ENCODE measurements around the gene ARL6IP4. TPM values are rescaled to one million over a fixed set of nuclear protein-coding genes. Genes with fewer than 3 reads are reported as not detected.

ARL6IP4 gene
- total and polyA plus RNA-seq, 2 donors (not counting 1 experiment from before 2014, with no cell fraction given): 145 to 149 TPM

DNA sequence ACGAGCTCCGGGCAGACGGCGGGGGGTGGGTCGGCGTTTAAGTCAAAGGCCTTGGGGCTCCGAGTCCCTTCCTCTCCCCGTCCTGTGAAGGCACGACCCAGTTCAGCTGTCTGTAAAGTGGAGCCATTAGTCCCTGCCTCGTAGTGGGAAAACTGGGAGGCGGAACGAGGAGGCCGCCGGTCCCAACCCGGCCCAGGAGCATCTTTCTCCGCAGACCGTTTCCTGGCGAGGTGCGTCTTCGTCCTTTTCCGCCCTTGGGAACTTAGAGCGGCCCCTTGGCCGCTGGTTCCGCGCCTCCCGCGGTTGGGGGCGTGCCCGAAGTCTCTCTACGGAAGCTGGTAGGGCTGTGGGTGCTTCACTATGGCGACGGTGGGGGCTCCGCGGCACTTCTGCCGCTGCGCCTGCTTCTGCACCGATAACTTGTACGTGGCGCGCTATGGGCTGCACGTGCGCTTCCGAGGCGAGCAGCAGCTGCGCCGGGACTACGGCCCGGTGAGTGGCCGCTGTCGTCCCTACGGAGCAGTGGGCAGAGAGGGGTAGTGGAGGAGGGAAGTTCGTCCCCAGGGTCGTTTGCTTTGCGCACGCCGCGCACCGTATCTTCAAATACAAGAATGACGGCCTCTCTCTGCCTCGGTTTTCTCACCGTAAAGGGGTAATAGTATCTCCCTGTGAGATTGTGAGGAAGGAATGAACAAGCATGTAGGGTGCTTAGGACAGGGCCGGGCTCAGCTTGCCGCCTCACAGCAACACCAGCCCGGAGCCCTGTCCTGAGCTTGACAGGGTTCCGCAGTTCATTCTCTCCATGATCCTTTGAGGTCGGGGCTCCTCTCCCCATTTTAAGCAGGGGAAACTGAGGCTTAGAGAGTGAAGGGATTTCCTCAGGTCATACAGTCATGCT is 5.3 kb upstream of the ARL6IP4 start, which contains the start of gene OGFOD2:
OGFOD2 (plus strand) TSS at position 353 of the 898 bp plus-strand sequence; CDS start at position 361, 8 bp downstream.
- Histone ChIP-seq H3K9ac (ENCODE audit: insufficient read depth, low read length) (peak within 1 kb of the TSS; percentile 77), H2AFZ (ENCODE audit: low read length) (peak within 1 kb of the TSS; percentile 81), H3K79me2 (ENCODE audit: control insufficient read depth, insufficient read depth, low read length) (peaks cover 17% of the 10 kb centered on the region), H3K4me3 (replicated peaks in 1 of 4; ENCODE audit: control extremely low read depth in 1 of 4, insufficient read depth in 1 of 4, low read depth in 3 of 4, low read length in 4 of 4) (peak within 1 kb of the TSS; percentile 50 to 97 (median 84)), H3K9me3 (ENCODE audit: control insufficient read depth, insufficient read depth, low read depth, low read length) (no peaks in the 10 kb centered on the region), H4K20me1 (ENCODE audit: control insufficient read depth, extremely low read depth, insufficient read depth, low read length) (no peaks in the 10 kb centered on the region), H3K36me3 (ENCODE audit: control insufficient read depth, insufficient read depth, low read length) (peaks cover 8% of the 10 kb centered on the region), H3K27me3 (ENCODE audit: control insufficient read depth, insufficient read depth, low read length) (no peaks in the 10 kb centered on the region), H3K27ac (ENCODE audit: insufficient read depth, low read length) (peak within 1 kb of the TSS; percentile 97), H3K4me2 (ENCODE audit: extremely low read depth, insufficient read depth, low read length) (peak within 1 kb of the TSS; percentile 100), H3K4me1 (ENCODE audit: control insufficient read depth, extremely low read depth, insufficient read depth, low read length) (peaks cover 12% of the 10 kb centered on the region)
- TF ChIP-seq EZH2 (IDR thresholded peaks at IDR 0.05; ENCODE audit: low read length, missing control alignments) (no peak), CTCF (conservative IDR thresholded peaks at IDR 0.05 in 1 of 2, IDR thresholded peaks at IDR 0.05 in 1 of 2; ENCODE audit: low read depth in 1 of 2, low read length in 2 of 2) (no peak)
- DNase-seq (ENCODE audit: low read depth in 2 of 2): peak; percentile 91

- Histone ChIP-seq H3K4me3 (replicated peaks in 1 of 4; ENCODE audit: control extremely low read depth in 1 of 4, insufficient read depth in 1 of 4, low read depth in 3 of 4, low read length in 4 of 4) (peak overlapping the region; percentile 50 to 97 (median 84)), H4K20me1 (ENCODE audit: control insufficient read depth, extremely low read depth, insufficient read depth, low read length) (no peaks in the 10 kb centered on the region), H3K9ac (ENCODE audit: insufficient read depth, low read length) (peak overlapping the region; percentile 77), H3K4me2 (ENCODE audit: extremely low read depth, insufficient read depth, low read length) (peak overlapping the region; percentile 100), H2AFZ (ENCODE audit: low read length) (peak overlapping the region; percentile 7), H3K36me3 (ENCODE audit: control insufficient read depth, insufficient read depth, low read length) (peaks cover 8% of the 10 kb centered on the region), H3K79me2 (ENCODE audit: control insufficient read depth, insufficient read depth, low read length) (peaks cover 21% of the 10 kb centered on the region), H3K27me3 (ENCODE audit: control insufficient read depth, insufficient read depth, low read length) (no peaks in the 10 kb centered on the region), H3K9me3 (ENCODE audit: control insufficient read depth, insufficient read depth, low read depth, low read length) (no peaks in the 10 kb centered on the region), H3K27ac (ENCODE audit: insufficient read depth, low read length) (peak overlapping the region; percentile 97), H3K4me1 (ENCODE audit: control insufficient read depth, extremely low read depth, insufficient read depth, low read length) (peaks cover 12% of the 10 kb centered on the region)
- DNase-seq (ENCODE audit: low read depth in 2 of 2): peak in 1 of 2 donors; percentile 12
- TF ChIP-seq EZH2 (IDR thresholded peaks at IDR 0.05; ENCODE audit: low read length, missing control alignments) (no peak), CTCF (conservative IDR thresholded peaks at IDR 0.05 in 1 of 2, IDR thresholded peaks at IDR 0.05 in 1 of 2; ENCODE audit: low read depth in 1 of 2, low read length in 2 of 2) (no peak)
Measured at GRCh38 chr12:122975790-122976647, 4.5 kb upstream of the ARL6IP4 start.

GRCh38 chr12:122976648-122976975 is 3.9 kb upstream of the ARL6IP4 start:
- no peaks in the 10 kb centered on the region for H3K27me3 ChIP-seq (ENCODE audit: control insufficient read depth, insufficient read depth, low read length)
- DNase-seq (ENCODE audit: low read depth in 2 of 2): peak in 1 of 2 donors; percentile 13
- H3K4me2 ChIP-seq (ENCODE audit: extremely low read depth, insufficient read depth, low read length): peak overlapping the region; percentile 100
- TF ChIP-seq CTCF (conservative IDR thresholded peaks at IDR 0.05 in 1 of 2, IDR thresholded peaks at IDR 0.05 in 1 of 2; ENCODE audit: low read depth in 1 of 2, low read length in 2 of 2) (no peak), EZH2 (IDR thresholded peaks at IDR 0.05; ENCODE audit: low read length, missing control alignments) (no peak)
- no peaks in the 10 kb centered on the region for H4K20me1 ChIP-seq (ENCODE audit: control insufficient read depth, extremely low read depth, insufficient read depth, low read length)
- peak overlapping the region in 1 of 4 experiments; percentile 86 for H3K4me3 ChIP-seq (replicated peaks in 1 of 4; ENCODE audit: control extremely low read depth in 1 of 4, insufficient read depth in 1 of 4, low read depth in 3 of 4, low read length in 4 of 4)
- peaks cover 27% of the 10 kb centered on the region for H3K79me2 ChIP-seq (ENCODE audit: control insufficient read depth, insufficient read depth, low read length)
- H3K27ac ChIP-seq (ENCODE audit: insufficient read depth, low read length): peak overlapping the region; percentile 97
- H3K9ac ChIP-seq (ENCODE audit: insufficient read depth, low read length): no peak overlapping the region
- H3K36me3 ChIP-seq (ENCODE audit: control insufficient read depth, insufficient read depth, low read length): peaks cover 8% of the 10 kb centered on the region
- no peak overlapping the region for H2AFZ ChIP-seq (ENCODE audit: low read length)
- H3K9me3 ChIP-seq (ENCODE audit: control insufficient read depth, insufficient read depth, low read depth, low read length): no peaks in the 10 kb centered on the region
- H3K4me1 ChIP-seq (ENCODE audit: control insufficient read depth, extremely low read depth, insufficient read depth, low read length): peaks cover 12% of the 10 kb centered on the region

All from fibroblast of lung (primary cell).